ENCODE data around the gene ARHGEF25. TPM values are rescaled to one million over a fixed set of nuclear protein-coding genes. Genes with fewer than 3 reads are reported as not detected.

The ARHGEF25 gene
- total RNA-seq = 10 to 100 TPM in 2 of 6 donors, 1 to 10 TPM in 4; 6.6 to 78.6 (median 8.2) TPM

GRCh38 chr12:57611108-57611826 is at the start of gene ARHGEF25:
TSS of gene ARHGEF25 (plus strand) at chr12:57611435. CDS start at chr12:57611895, 460 bp downstream.
- peak; percentile 55 to 91 for DNase-seq
- Histone ChIP-seq H3K36me3 (no peaks in the 10 kb centered on the region), H3K27ac (peak within 1 kb of the TSS; percentile 65 to 77 (median 74)), H3K27me3 (peaks cover 0 to 11% (median 3%) of the 10 kb centered on the region in 4 donors), H3K4me3 (peak within 1 kb of the TSS; percentile 46 to 76 (median 56)), H3K4me1 (peaks cover 11 to 27% (median 19%) of the 10 kb centered on the region in 4 donors), H3K9me3 (no peaks in the 10 kb centered on the region)
- ATAC-seq (ENCODE audit: low FRiP score in 2 of 2) = peak; percentile 39 to 90
- 1% methylated on average over 31 of the region's 55 CpGs; no CpG with 5 or more reads in 1 of the 2 donors for WGBS, 2 donors
- TF ChIP-seq CTCF (IDR thresholded peaks at IDR 0.05) (no peak), EP300 (IDR thresholded peaks at IDR 0.05) (no peak), POLR2A (IDR thresholded peaks at IDR 0.05) (peak in 1 of 4 donors; percentile 34), POLR2AphosphoS5 (IDR thresholded peaks at IDR 0.05) (peak in 1 of 2 donors; percentile 5)

GRCh38 chr12:57563358-57563757 is 47.9 kb upstream of the ARHGEF25 start:
- no peaks in the 10 kb centered on the region for H3K4me1 ChIP-seq
- ATAC-seq (ENCODE audit: low FRiP score in 2 of 2) = no peak
- H3K36me3 ChIP-seq = no peaks in the 10 kb centered on the region
- WGBS, 2 donors = 53 to 58% methylated on average over 4 of the region's 4 CpGs
- no peak overlapping the region for H3K4me3 ChIP-seq
- no peak for DNase-seq
- no peak overlapping the region for H3K27ac ChIP-seq
- TF ChIP-seq CTCF (IDR thresholded peaks at IDR 0.05) = no peak
- TF ChIP-seq POLR2A (IDR thresholded peaks at IDR 0.05) = no peak
- no peak for TF ChIP-seq EP300 (IDR thresholded peaks at IDR 0.05)
- no peaks in the 10 kb centered on the region for H3K9me3 ChIP-seq
- no peaks in the 10 kb centered on the region for H3K27me3 ChIP-seq

- ATAC-seq (ENCODE audit: low FRiP score in 2 of 2) (no peak), DNase-seq (no peak)
- no peaks in the 10 kb centered on the region for H3K9me3 ChIP-seq
- no peak overlapping the region for H3K27ac ChIP-seq
- WGBS, 2 donors = 78 to 83% methylated on average over 7 of the region's 7 CpGs
- no peak overlapping the region for H3K4me3 ChIP-seq
- no peaks in the 10 kb centered on the region for H3K36me3 ChIP-seq
- no peaks in the 10 kb centered on the region for H3K4me1 ChIP-seq
- TF ChIP-seq POLR2AphosphoS5 (IDR thresholded peaks at IDR 0.05) = no peak
- TF ChIP-seq POLR2A (IDR thresholded peaks at IDR 0.05) = no peak
- no peak for TF ChIP-seq EP300 (IDR thresholded peaks at IDR 0.05)
- TF ChIP-seq CTCF (IDR thresholded peaks at IDR 0.05) = no peak
- H3K27me3 ChIP-seq = no peaks in the 10 kb centered on the region
These were observed 47.0 kb upstream of the ARHGEF25 start for GRCh38 chr12:57564178-57564740.

- no peak overlapping the region for H3K27ac ChIP-seq
- ATAC-seq (ENCODE audit: low FRiP score in 2 of 2) (no peak), DNase-seq (no peak)
- H3K4me1 ChIP-seq = no peaks in the 10 kb centered on the region
- no peak for TF ChIP-seq CTCF (IDR thresholded peaks at IDR 0.05)
- TF ChIP-seq EP300 (IDR thresholded peaks at IDR 0.05) = no peak
- TF ChIP-seq POLR2AphosphoS5 (IDR thresholded peaks at IDR 0.05) = no peak
- TF ChIP-seq POLR2A (IDR thresholded peaks at IDR 0.05) = no peak
- H3K9me3 ChIP-seq = no peaks in the 10 kb centered on the region
- no peaks in the 10 kb centered on the region for H3K27me3 ChIP-seq
- H3K4me3 ChIP-seq = no peak overlapping the region
- no peaks in the 10 kb centered on the region for H3K36me3 ChIP-seq
- 68 to 71% methylated on average over 4 to 6 of the region's 6 CpGs for WGBS, 2 donors
These were observed 42.4 kb upstream of the ARHGEF25 start for GRCh38 chr12:57568838-57569237.

All from upper lobe of left lung (tissue), 6 donors.